Breast epithelium (tissue), 3 donors: ENCODE results near the gene TMEM91.

Experiments
- POLR2A ChIP-seq: fragments of 450-650 bp; IDR thresholded peaks from one replicate; pipeline ENCODE4 v1.6.1; 2016; ENCODE audit warnings: antibody characterized with exemption, mild to moderate bottlenecking, moderate library complexity
- POLR2AphosphoS5 ChIP-seq, 3 donors: sonication (generic); formaldehyde crosslinking; IDR thresholded peaks; one replicate each; pipeline ENCODE4 v1.6.1; 2017; ENCODE audit warnings: antibody characterized with exemption in 3 of 3
- TF ChIP-seq, protein P1 (sequence below), 3 donors: fragments of 450-650 bp; IDR thresholded peaks; one replicate each; pipeline ENCODE4 v1.5.1; 2016 to 2017; ENCODE audit warnings: antibody characterized with exemption in 3 of 3, mild to moderate bottlenecking in 3 of 3, moderate library complexity in 3 of 3

DNA sequence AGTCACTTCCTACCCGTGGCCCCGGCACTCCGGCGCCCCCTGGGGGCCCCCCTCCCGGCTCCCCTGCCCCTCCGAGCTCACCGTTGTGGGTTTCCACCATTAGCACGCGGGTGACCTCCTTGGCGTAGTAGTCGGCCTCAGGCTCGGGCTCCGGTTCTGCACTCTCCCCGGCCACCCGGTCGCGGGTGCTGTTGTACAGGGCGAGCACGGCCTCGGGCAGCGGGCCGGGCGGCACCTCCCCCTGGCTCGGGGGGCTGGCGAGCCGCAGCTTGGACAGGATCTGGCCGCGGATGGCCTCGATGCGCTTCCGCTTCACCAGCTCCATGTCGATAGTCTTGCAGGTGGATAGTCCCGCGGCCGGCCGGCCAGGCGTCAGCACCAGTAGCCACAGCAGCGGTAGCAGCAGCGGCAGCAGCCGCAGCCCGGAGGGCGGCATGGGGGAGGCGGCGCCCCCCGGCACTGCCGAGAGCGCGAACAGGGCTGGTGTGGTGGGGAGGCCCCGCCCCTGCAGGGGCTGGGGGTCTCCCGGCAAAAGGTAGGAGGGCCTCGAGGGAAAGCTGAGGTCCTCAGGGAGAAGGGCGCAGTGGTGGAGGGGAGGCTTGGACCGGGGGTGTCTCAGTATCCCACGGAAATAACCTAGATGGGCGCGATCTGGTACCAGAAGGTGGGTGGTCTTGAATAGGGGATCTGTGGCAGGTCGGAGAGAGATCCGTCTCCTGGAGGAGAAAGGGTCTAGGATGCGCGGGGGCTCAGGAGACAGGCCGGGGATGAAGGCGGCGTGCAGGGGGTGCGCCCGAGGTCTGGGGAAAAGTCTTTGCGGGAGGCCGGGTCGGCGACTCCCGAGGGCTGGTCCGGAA lies 23.5 kb upstream of the TMEM91 start:
- TF ChIP-seq, protein P1, sequence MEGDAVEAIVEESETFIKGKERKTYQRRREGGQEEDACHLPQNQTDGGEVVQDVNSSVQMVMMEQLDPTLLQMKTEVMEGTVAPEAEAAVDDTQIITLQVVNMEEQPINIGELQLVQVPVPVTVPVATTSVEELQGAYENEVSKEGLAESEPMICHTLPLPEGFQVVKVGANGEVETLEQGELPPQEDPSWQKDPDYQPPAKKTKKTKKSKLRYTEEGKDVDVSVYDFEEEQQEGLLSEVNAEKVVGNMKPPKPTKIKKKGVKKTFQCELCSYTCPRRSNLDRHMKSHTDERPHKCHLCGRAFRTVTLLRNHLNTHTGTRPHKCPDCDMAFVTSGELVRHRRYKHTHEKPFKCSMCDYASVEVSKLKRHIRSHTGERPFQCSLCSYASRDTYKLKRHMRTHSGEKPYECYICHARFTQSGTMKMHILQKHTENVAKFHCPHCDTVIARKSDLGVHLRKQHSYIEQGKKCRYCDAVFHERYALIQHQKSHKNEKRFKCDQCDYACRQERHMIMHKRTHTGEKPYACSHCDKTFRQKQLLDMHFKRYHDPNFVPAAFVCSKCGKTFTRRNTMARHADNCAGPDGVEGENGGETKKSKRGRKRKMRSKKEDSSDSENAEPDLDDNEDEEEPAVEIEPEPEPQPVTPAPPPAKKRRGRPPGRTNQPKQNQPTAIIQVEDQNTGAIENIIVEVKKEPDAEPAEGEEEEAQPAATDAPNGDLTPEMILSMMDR (IDR thresholded peaks at IDR 0.05) = peak in 1 of 3 donors; percentile 14
- TF ChIP-seq POLR2A = no peak
- no peak for TF ChIP-seq POLR2AphosphoS5 (IDR thresholded peaks at IDR 0.05)
